GM23338 (cell line): ENCODE data around the gene SH3BGR. TPM values are rescaled to one million over a fixed set of nuclear protein-coding genes. Genes with fewer than 3 reads are reported as not detected.

ENCODE experiments used
- ATAC-seq: fragments of 200-7000 bp; cut with Tn5 transposase; 3 replicates; pipeline ENCODE4 v1.9.1; 2020
- DNase-seq: peaks from one replicate; pipeline ENCODE4 v3.0.0-alpha.2; 2015; ENCODE audit warnings: low spot score
- H2AFZ ChIP-seq: fragments of 200-600 bp; sonication (generic); 2 replicates; pipeline ENCODE4 v1.8.0; 2016; ENCODE audit warnings: antibody characterized with exemption, mild to moderate bottlenecking, moderate library complexity
- H3F3A ChIP-seq: fragments of 200-600 bp; sonication (generic); replicated peaks from 2 replicates; pipeline ENCODE4 v1.8.0; 2017; ENCODE audit warnings: antibody characterized with exemption, mixed run types, low read depth
- H3K27ac ChIP-seq: fragments of 200-600 bp; sonication (generic); 2 replicates; pipeline ENCODE4 v1.6.1; 2016; ENCODE audit warnings: low read depth
- H3K27me3 ChIP-seq: fragments of 200-600 bp; sonication (generic); 2 replicates; pipeline ENCODE4 v1.8.0; 2016; ENCODE audit warnings: mild to moderate bottlenecking, mixed run types, moderate library complexity; ENCODE audit not compliant: insufficient read depth
- H3K36me3 ChIP-seq: fragments of 200-600 bp; sonication (generic); 2 replicates; pipeline ENCODE4 v1.8.0; 2016; ENCODE audit warnings: mild to moderate bottlenecking; ENCODE audit not compliant: insufficient read depth
- H3K4me1 ChIP-seq: fragments of 200-600 bp; sonication (generic); 2 replicates; pipeline ENCODE4 v1.8.0; 2016; ENCODE audit warnings: mild to moderate bottlenecking, moderate library complexity; ENCODE audit not compliant: insufficient read depth
- H3K4me2 ChIP-seq: fragments of 200-600 bp; sonication (generic); 2 replicates; pipeline ENCODE4 v1.7.1; 2017; ENCODE audit warnings: mixed run types
- H3K4me3 ChIP-seq: fragments of 200-600 bp; sonication (generic); 2 replicates; pipeline ENCODE4 v1.6.1; 2016; ENCODE audit warnings: mixed run types
- H3K79me2 ChIP-seq: fragments of 200-600 bp; sonication (generic); replicated peaks from 2 replicates; pipeline ENCODE4 v1.8.0; 2017; ENCODE audit warnings: mild to moderate bottlenecking; ENCODE audit not compliant: insufficient read depth
- H3K9me2 ChIP-seq: fragments of 200-600 bp; sonication (generic); 2 replicates; pipeline ENCODE4 v1.8.0; 2017; ENCODE audit not compliant: insufficient read depth
- H4K20me1 ChIP-seq: fragments of 200-600 bp; sonication (generic); replicated peaks from 2 replicates; pipeline ENCODE4 v1.8.0; 2017; ENCODE audit warnings: mild to moderate bottlenecking; ENCODE audit not compliant: insufficient read depth
- H3K27ac Mint-ChIP-seq: 2 replicates; pipeline ENCODE4 v1.8.0; 2020; ENCODE audit warnings: inconsistent platforms, mild to moderate bottlenecking, moderate library complexity, mixed read lengths
- H3K27me3 Mint-ChIP-seq: 3 replicates; pipeline ENCODE4 v1.8.0; 2022; ENCODE audit warnings: low read depth, mild to moderate bottlenecking, moderate library complexity, mixed read lengths, inconsistent platforms; ENCODE audit not compliant: insufficient read depth, poor library complexity
- H3K36me3 Mint-ChIP-seq: 3 replicates; pipeline ENCODE4 v1.8.0; 2021; ENCODE audit warnings: low read depth, mild to moderate bottlenecking, inconsistent platforms, moderate library complexity, mixed read lengths
- H3K4me1 Mint-ChIP-seq: 3 replicates; pipeline ENCODE4 v1.8.0; 2020; ENCODE audit warnings: mild to moderate bottlenecking, inconsistent platforms, mixed read lengths
- H3K4me3 Mint-ChIP-seq: 3 replicates; pipeline ENCODE4 v1.8.0; 2021; ENCODE audit warnings: moderate library complexity, mild to moderate bottlenecking, inconsistent platforms, mixed read lengths
- H3K9me3 Mint-ChIP-seq: 3 replicates; pipeline ENCODE4 v1.8.0; 2020; ENCODE audit warnings: moderate library complexity, mild to moderate bottlenecking, inconsistent platforms, mixed read lengths
- CTCF ChIP-seq, 2 experiments: fragments of 200-600 bp in 1 of 2; sonication (generic) in 1 of 2; conservative IDR thresholded peaks; 2 replicates each; pipeline versions ENCODE4 v1.5.1 to v1.6.1; 2016 to 2017; ENCODE audit warnings: antibody characterized with exemption in 2 of 2, low read depth in 2 of 2, mild to moderate bottlenecking in 2 of 2, moderate library complexity in 1 of 2
- ETS1 ChIP-seq: IDR thresholded peaks from 2 replicates; pipeline ENCODE4 v1.6.1; 2016; ENCODE audit warnings: antibody characterized with exemption
- EZH2phosphoT487 ChIP-seq: fragments of 200-600 bp; sonication (generic); IDR thresholded peaks from one replicate; pipeline ENCODE4 v1.8.1; 2018; ENCODE audit warnings: antibody characterized with exemption; ENCODE audit not compliant: unreplicated experiment
- JUNB ChIP-seq: IDR thresholded peaks from one replicate; pipeline ENCODE4 v1.6.1; 2016; ENCODE audit warnings: antibody characterized with exemption; ENCODE audit not compliant: unreplicated experiment
- POLR2AphosphoS5 ChIP-seq: IDR thresholded peaks from 2 replicates; pipeline ENCODE4 v1.6.1; 2016; ENCODE audit warnings: antibody characterized with exemption, low read depth
- REST ChIP-seq: IDR thresholded peaks from one replicate; pipeline ENCODE4 v1.6.1; 2018; ENCODE audit warnings: antibody characterized with exemption; ENCODE audit not compliant: unreplicated experiment
- STAT1 ChIP-seq: IDR thresholded peaks from one replicate; pipeline ENCODE4 v1.6.1; 2016; ENCODE audit warnings: antibody characterized with exemption; ENCODE audit not compliant: unreplicated experiment
- ZNF114 ChIP-seq: fragments of 250-450 bp; sonication (Bioruptor Pico); IDR thresholded peaks from 2 replicates; pipeline ENCODE4 v1.5.0; 2020; ENCODE audit warnings: mild to moderate bottlenecking, moderate library complexity
- ZNF462 ChIP-seq: fragments of 250-450 bp; sonication (Bioruptor Pico); IDR thresholded peaks from 2 replicates; pipeline ENCODE4 v1.5.0; 2020; ENCODE audit warnings: mild to moderate bottlenecking, moderate library complexity
- polyA plus RNA-seq: library from polyadenylated mRNA; unstranded; fragments of >200 nt; fragmentation: Nextera tagmentation; extraction: Ambion mirVana; gene quantifications from 2 replicates; pipeline ENCODE4 v1.2.1, GENCODE V29; 2016
- total RNA-seq: library from RNA; depleted of rRNA; stranded (reverse); fragments of >200 nt; shearing (Covaris generic); gene quantifications from 2 replicates; pipeline ENCODE4 v1.2.3, GENCODE V29; 2014

Gene SH3BGR
- total and polyA plus RNA-seq, 2 experiments from 2014 or later: 5.9 to 18.9 TPM

GRCh38 chr21:39499156-39499555 lies 47.4 kb downstream of the SH3BGR start:
- Histone ChIP-seq H3K27me3 (no peaks in the 10 kb centered on the region), H2AFZ (no peak overlapping the region), H3K4me2 (no peak overlapping the region), H3K9me2 (peaks cover 7% of the 10 kb centered on the region; the same call in 1 of the 2 replicates), H4K20me1 (no peaks in the 10 kb centered on the region), H3F3A (no peaks in the 10 kb centered on the region), H3K27ac (no peak overlapping the region), H3K4me3 (no peak overlapping the region), H3K79me2 (no peaks in the 10 kb centered on the region), H3K36me3 (0 out of 2 replicates have a peak, but pooled peaks cover 6% of the 10 kb centered on the region), H3K4me1 (no peaks in the 10 kb centered on the region)
- no peaks in the 10 kb centered on the region for H3K4me1 Mint-ChIP-seq
- ATAC-seq (no peak), DNase-seq (no peak)
- peaks cover 11% of the 10 kb centered on the region; the same call in 2 of the 3 replicates for H3K36me3 Mint-ChIP-seq
- H3K27ac Mint-ChIP-seq: no peak overlapping the region
- H3K9me3 Mint-ChIP-seq: peaks cover 8% of the 10 kb centered on the region
- H3K27me3 Mint-ChIP-seq: no peaks in the 10 kb centered on the region
- no peak overlapping the region for H3K4me3 Mint-ChIP-seq
- TF ChIP-seq POLR2AphosphoS5 (no peak), ZNF114 (CRISPR knock-in tag) (no peak), REST (no peak), EZH2phosphoT487 (no peak), STAT1 (no peak), JUNB (no peak), ZNF462 (CRISPR knock-in tag) (no peak), CTCF (conservative IDR thresholded peaks at IDR 0.05; ENCODE audit: low read depth in 2 of 2) (no peak), ETS1 (no peak)
